Brain microvascular endothelial cell (primary cell): Measurements from ENCODE around the gene KRTAP10-1.

Source experiments
- DNase-seq: peaks from one replicate; pipeline ENCODE4 v3.0.0-alpha.2; 2020
- H3K27ac ChIP-seq: fragments of 250-450 bp; sonication (Bioruptor Pico); 2 replicates; pipeline ENCODE4 v1.5.1; 2020; ENCODE audit warnings: mild to moderate bottlenecking, moderate library complexity
- H3K27me3 ChIP-seq: fragments of 250-450 bp; sonication (Bioruptor Pico); replicated peaks from 2 replicates; pipeline ENCODE4 v1.5.1; 2020; ENCODE audit warnings: mild to moderate bottlenecking
- H3K36me3 ChIP-seq: fragments of 250-450 bp; sonication (Bioruptor Pico); replicated peaks from 2 replicates; pipeline ENCODE4 v1.5.1; 2020; ENCODE audit warnings: mild to moderate bottlenecking
- H3K4me3 ChIP-seq: 2 replicates; pipeline ENCODE4 v1.5.1; 2011; ENCODE audit warnings: low read depth, mild to moderate bottlenecking, control low read depth, low read length, moderate library complexity
- in situ Hi-C: cut with HindIII; loops from 2 replicates; pipeline ENCODE4 v1.10.0; 2017; ENCODE audit warnings: low sequenced_read_pairs, low pct_ligation_motif_present
- TF ChIP-seq, protein P1 (sequence below): IDR thresholded peaks from 2 replicates; pipeline ENCODE4 v1.5.1; 2011; ENCODE audit warnings: low read depth, mild to moderate bottlenecking, moderate library complexity, low read length, control low read depth, inconsistent platforms; ENCODE audit errors: missing control alignments

The KRTAP10-1 gene

DNA sequence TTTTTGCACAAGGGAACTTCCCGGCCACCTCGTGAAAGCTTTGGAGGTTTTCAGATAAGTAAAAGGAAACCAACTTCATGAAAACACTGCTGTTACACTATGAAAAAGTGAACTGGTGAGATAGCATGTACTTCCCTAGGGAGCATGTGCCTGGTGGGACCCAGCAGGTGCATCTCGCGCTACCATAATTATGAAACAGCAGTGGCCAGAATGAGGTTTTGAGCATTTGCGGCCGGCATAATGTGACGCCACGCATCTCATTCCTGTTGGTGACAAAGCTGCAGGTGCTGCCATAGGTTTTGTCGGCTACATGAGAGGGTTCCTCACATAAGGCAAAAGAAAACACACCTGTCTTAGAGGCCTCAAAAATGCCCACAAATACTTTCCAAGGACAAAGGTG lies 16.9 kb upstream of the KRTAP10-1 start:
- TF ChIP-seq, protein P1, sequence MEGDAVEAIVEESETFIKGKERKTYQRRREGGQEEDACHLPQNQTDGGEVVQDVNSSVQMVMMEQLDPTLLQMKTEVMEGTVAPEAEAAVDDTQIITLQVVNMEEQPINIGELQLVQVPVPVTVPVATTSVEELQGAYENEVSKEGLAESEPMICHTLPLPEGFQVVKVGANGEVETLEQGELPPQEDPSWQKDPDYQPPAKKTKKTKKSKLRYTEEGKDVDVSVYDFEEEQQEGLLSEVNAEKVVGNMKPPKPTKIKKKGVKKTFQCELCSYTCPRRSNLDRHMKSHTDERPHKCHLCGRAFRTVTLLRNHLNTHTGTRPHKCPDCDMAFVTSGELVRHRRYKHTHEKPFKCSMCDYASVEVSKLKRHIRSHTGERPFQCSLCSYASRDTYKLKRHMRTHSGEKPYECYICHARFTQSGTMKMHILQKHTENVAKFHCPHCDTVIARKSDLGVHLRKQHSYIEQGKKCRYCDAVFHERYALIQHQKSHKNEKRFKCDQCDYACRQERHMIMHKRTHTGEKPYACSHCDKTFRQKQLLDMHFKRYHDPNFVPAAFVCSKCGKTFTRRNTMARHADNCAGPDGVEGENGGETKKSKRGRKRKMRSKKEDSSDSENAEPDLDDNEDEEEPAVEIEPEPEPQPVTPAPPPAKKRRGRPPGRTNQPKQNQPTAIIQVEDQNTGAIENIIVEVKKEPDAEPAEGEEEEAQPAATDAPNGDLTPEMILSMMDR: no peak
- Histone ChIP-seq H3K27me3 (peaks cover 12% of the 10 kb centered on the region), H3K4me3 (no peak overlapping the region), H3K36me3 (no peaks in the 10 kb centered on the region), H3K27ac (no peak overlapping the region)
- in situ Hi-C loops: no loop called here
- no peak for DNase-seq

DNA sequence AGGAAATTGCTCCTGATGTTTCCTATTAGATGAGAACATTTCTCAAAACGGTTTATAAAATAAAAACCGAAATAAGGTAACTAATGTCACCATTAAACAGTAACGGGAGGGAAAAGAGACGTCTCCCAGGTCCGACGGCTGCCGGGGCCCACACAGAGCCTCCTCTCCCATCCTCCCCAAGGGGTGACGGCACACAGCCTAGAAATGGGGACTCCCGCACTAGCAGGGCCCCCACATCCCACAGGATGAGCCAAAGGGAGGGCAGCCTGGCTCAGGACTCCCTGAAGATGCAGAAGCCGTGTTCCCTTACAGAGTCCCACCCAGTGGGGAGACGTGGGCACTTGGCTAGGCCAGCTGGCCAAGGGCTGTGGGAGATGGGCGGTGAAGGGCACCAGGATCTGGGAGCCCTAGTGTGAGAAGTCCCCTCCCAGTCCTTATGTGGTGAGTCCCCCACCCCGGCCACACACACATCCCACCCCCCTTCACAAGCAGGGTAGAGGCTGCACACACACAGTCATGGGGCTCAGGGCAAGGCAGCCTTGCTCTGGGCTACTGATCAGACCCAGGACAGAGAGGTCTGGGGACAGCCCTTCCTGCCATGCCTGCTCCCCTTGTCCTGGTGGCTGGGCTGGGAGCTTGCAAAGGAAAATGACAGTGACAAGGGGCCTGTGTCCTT lies 15.3 kb upstream of the KRTAP10-1 start:
- TF ChIP-seq, protein P1: no peak
- H3K4me3 ChIP-seq: no peak overlapping the region
- no peak for DNase-seq
- peaks cover 12% of the 10 kb centered on the region for H3K27me3 ChIP-seq
- H3K36me3 ChIP-seq: no peaks in the 10 kb centered on the region
- no peak overlapping the region for H3K27ac ChIP-seq
- in situ Hi-C loops: no loop called here

DNA sequence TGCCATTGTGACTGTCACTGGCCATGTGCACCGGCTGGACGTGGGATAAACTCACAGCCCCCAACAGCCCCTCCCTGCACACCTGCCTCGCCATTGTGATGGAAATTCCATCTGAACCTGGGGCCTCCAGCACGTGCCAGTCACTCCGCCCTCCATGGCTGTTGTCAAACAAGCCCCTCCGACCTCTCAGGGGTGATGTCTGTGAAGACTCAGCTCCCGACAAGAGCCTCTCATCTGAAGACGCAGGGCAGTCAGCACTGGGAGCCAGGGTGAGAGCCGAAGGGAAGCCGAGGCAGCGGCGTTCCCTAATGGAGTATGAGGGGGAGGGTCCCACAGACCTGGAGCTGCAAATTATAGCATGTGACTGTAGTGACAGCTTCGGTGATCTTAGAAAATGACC lies 12.7 kb upstream of the KRTAP10-1 start:
- Histone ChIP-seq H3K36me3 (no peaks in the 10 kb centered on the region), H3K27ac (no peak overlapping the region), H3K27me3 (peaks cover 15% of the 10 kb centered on the region), H3K4me3 (no peak overlapping the region)
- TF ChIP-seq, protein P1: no peak
- no peak for DNase-seq
- in situ Hi-C loops: no loop called here

- no peak overlapping the region for H3K4me3 ChIP-seq
- in situ Hi-C loops: no loop called here
- no peaks in the 10 kb centered on the region for H3K36me3 ChIP-seq
- TF ChIP-seq, protein P1: no peak
- H3K27ac ChIP-seq: no peak overlapping the region
- DNase-seq: no peak
- H3K27me3 ChIP-seq: peaks cover 11% of the 10 kb centered on the region
Observed at GRCh38 chr21:44552136-44552535, 12.1 kb upstream of the KRTAP10-1 start.

DNA sequence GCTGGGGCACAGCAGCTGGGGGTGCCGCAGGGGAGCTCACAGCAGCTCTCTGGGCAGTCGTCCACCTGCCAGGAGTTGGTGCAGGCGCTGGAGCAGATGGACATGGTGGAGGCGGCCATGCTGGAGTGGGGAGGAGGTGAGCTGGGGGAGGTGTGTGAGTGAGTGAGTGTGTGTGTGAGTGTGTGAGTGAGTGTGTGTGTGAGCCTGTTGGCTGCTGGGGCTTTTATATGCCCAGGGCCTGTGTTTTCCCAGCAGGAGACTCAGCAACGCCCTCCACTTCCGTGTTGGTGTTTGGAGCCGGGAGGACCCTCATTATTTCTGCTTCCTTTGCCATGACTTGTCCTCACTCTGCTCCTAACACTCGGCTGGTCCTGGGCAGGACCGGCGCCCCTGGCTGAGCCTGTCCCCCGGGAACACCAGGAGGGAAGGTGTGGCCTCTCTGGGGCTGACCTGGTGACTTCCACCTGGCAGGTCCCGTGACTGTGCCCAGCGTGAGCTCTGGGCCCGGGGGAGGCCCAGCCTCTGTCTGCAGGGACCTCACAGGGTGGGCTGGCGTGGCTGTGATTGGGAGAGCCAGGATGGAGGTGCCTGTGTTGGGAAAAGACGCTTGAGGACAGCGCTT lies 11.5 kb upstream of the KRTAP10-1 start, which contains the start of gene KRTAP10-2:
Gene KRTAP10-2, minus strand, starts transcription at position 166 of the 622 bp plus-strand sequence. Its CDS starts 47 bp downstream, at position 119.
- Histone ChIP-seq H3K27me3 (peaks cover 7% of the 10 kb centered on the region), H3K4me3 (no peak within 1 kb of the TSS), H3K27ac (no peak within 1 kb of the TSS), H3K36me3 (no peaks in the 10 kb centered on the region)
- TF ChIP-seq, protein P1: no peak
- in situ Hi-C loops: no loop called here
- no peak for DNase-seq
